Sigmoid colon (tissue), 4 donors: ENCODE data around the gene TMEM63C.

ENCODE experiments used
- EP300 ChIP-seq, 4 donors: sonication (generic); formaldehyde crosslinking; IDR thresholded peaks; one replicate each; pipeline ENCODE4 v1.6.1; 2017; ENCODE audit warnings: antibody characterized with exemption in 4 of 4
- POLR2A ChIP-seq, 2 donors: fragments of 450-650 bp; IDR thresholded peaks; one replicate each; pipeline ENCODE4 v1.6.1; 2016; ENCODE audit warnings: antibody characterized with exemption in 2 of 2, mild to moderate bottlenecking in 2 of 2, moderate library complexity in 2 of 2
- POLR2AphosphoS5 ChIP-seq, 4 donors: sonication (generic); formaldehyde crosslinking; IDR thresholded peaks; one replicate each; pipeline ENCODE4 v1.6.1; 2017; ENCODE audit warnings: antibody characterized with exemption in 4 of 4
- TF ChIP-seq, protein P1 (sequence below), 4 experiments: fragments of 450-650 bp in 3 of 4; fragments of 200-600 bp in 1 of 4; IDR thresholded peaks; one replicate each; pipeline ENCODE4 v1.5.1; 2016 to 2019; ENCODE audit warnings: antibody characterized with exemption in 4 of 4, mild to moderate bottlenecking in 3 of 4, moderate library complexity in 2 of 4

DNA sequence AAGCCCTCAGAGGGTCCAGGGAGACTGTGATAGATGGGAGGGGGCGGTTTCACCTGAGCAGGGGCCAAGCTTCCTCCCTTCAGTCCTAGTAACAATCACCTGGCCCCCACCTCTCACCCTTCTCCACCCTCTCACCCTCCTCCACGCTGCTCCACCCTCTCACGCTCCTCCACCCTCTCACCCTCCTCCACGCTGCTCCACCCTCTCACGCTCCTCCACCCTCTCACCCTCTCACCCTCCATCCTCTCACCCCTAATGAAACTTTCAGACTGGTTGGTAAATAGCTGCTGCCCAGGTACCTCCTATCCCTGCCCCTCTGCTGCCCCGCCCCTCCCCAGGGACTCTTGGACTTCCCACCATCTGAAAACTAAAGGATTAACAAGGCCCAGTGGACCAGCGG lies 55.2 kb downstream of the TMEM63C start:
- TF ChIP-seq POLR2AphosphoS5 (IDR thresholded peaks at IDR 0.05) (no peak), EP300 (IDR thresholded peaks at IDR 0.05) (no peak), POLR2A (IDR thresholded peaks at IDR 0.05) (no peak)
- TF ChIP-seq, protein P1, sequence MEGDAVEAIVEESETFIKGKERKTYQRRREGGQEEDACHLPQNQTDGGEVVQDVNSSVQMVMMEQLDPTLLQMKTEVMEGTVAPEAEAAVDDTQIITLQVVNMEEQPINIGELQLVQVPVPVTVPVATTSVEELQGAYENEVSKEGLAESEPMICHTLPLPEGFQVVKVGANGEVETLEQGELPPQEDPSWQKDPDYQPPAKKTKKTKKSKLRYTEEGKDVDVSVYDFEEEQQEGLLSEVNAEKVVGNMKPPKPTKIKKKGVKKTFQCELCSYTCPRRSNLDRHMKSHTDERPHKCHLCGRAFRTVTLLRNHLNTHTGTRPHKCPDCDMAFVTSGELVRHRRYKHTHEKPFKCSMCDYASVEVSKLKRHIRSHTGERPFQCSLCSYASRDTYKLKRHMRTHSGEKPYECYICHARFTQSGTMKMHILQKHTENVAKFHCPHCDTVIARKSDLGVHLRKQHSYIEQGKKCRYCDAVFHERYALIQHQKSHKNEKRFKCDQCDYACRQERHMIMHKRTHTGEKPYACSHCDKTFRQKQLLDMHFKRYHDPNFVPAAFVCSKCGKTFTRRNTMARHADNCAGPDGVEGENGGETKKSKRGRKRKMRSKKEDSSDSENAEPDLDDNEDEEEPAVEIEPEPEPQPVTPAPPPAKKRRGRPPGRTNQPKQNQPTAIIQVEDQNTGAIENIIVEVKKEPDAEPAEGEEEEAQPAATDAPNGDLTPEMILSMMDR (IDR thresholded peaks at IDR 0.05) = no peak
